ENCODE data around the gene SFT2D3.

The SFT2D3 gene

GRCh38 chr2:127664895-127665225 is 36.4 kb upstream of the SFT2D3 start:
- no peak for DNase-seq

GRCh38 chr2:127665267-127665893 is 35.9 kb upstream of the SFT2D3 start:
- no peak for DNase-seq

- no peak for DNase-seq
These were observed 32.2 kb upstream of the SFT2D3 start for GRCh38 chr2:127669056-127669455.

GRCh38 chr2:127670055-127670956 is 31.0 kb upstream of the SFT2D3 start:
- no peak for DNase-seq

GRCh38 chr2:127670957-127671290 is 30.4 kb upstream of the SFT2D3 start:
- DNase-seq: no peak

- no peak for DNase-seq
These were observed 29.6 kb upstream of the SFT2D3 start for GRCh38 chr2:127671557-127672302.

GRCh38 chr2:127672341-127673224 is 28.7 kb upstream of the SFT2D3 start:
- no peak for DNase-seq

- no peak for DNase-seq
These were observed 27.8 kb upstream of the SFT2D3 start for GRCh38 chr2:127673291-127674069.

- peak in 2 of 6 experiments; percentile 16 to 28 for DNase-seq
These were observed 26.8 kb upstream of the SFT2D3 start for GRCh38 chr2:127674241-127675209.

- no peak for DNase-seq
These were observed 25.7 kb upstream of the SFT2D3 start, which contains the start of gene LIMS2 for GRCh38 chr2:127675331-127676261. Gene LIMS2, minus strand, starts transcription at chr2:127675530. Its CDS starts 506 bp downstream, at chr2:127675024.

GRCh38 chr2:127676906-127677305 is 24.4 kb upstream of the SFT2D3 start:
- no peak for DNase-seq

GRCh38 chr2:127678531-127678930 is 22.8 kb upstream of the SFT2D3 start:
- DNase-seq: no peak

GRCh38 chr2:127678991-127679390 is 22.3 kb upstream of the SFT2D3 start:
- no peak for DNase-seq

- no peak for DNase-seq
These were observed 21.5 kb upstream of the SFT2D3 start for GRCh38 chr2:127679680-127680361.

- DNase-seq: no peak
These were observed 20.5 kb upstream of the SFT2D3 start for GRCh38 chr2:127680706-127681287.

GRCh38 chr2:127681288-127681804 is 20.0 kb upstream of the SFT2D3 start:
- DNase-seq: no peak

- DNase-seq: no peak
These were observed 19.1 kb upstream of the SFT2D3 start for GRCh38 chr2:127681976-127682857.

All from stimulated activated naive CD4-positive, alpha-beta T cell (primary cell).